ENCODE results near the gene DHX16.

DNA sequence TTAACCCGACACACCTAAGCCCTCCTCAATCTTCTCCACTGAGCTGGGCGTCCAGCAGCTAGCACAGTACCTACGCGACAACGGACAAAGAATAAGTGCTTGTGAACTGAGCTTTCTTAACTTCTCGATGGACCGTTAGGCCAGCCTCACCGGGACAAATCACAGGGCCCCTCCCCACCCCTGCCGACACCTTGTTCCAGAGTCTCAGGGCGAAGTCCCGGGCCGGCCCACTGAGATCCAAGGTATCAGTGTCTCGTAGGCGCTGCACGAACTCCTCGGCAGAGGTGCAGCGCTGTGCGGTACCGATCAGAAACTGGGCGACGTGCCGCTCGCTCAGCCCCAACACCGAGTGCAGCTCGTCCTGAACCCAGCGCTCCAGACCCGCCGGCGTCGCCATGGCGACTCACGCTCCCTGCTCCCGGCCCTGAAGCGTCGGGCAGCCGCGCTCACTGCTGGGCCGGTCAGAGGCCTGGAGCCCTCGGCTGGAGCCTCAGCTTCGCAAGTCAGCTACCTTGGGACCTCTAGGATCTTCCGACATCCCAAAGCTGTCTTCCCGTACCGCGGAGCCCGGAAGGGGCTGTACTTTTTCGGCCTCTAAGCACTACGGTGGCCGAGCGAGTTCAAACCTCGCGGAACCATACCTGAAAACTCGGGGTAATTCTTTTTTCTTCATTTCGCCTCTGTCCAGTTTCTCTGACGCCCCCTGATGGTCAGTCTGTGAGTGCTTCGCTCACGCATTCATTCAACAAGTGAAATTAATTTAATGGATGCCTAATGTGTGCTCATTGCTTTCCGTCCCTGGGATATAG lies at the start of gene DHX16:
- TF ChIP-seq POLR2A (IDR thresholded peaks at IDR 0.05; ENCODE audit: control extremely low read depth in 1 of 2, low read depth in 2 of 2, low read length in 2 of 2) (no peak), SP1 (IDR thresholded peaks at IDR 0.05; ENCODE audit: low read depth, low read length) (0 out of 2 replicates have a peak, but pooled peaks have one; percentile 54)

Measured in H1 (cell line).